Esophagus muscularis mucosa (tissue), 4 donors: ENCODE data around the gene CNTFR. TPM values are rescaled to one million over a fixed set of nuclear protein-coding genes. Genes with fewer than 3 reads are reported as not detected.

Source experiments
- DNase-seq: peaks from one replicate; pipeline ENCODE4 v3.0.0-alpha.2; 2017; ENCODE audit errors: extremely low spot score
- H3K27ac ChIP-seq, 4 donors: fragments of 200-600 bp; sonication (generic); replicated peaks in 1 of 4; 1 replicate in 3 of 4; 2 replicates in 1 of 4; pipeline ENCODE4 v1.5.1; 2016 to 2019; ENCODE audit warnings: mild to moderate bottlenecking in 1 of 4
- H3K27me3 ChIP-seq, 4 donors: fragments of 200-600 bp; sonication (generic); one replicate each; pipeline versions ENCODE4 v1.5.1 to v1.6.0; 2016 to 2019
- H3K36me3 ChIP-seq, 4 donors: fragments of 200-600 bp; sonication (generic); one replicate each; pipeline ENCODE4 v1.5.1; 2016 to 2019
- H3K4me1 ChIP-seq, 4 donors: fragments of 200-600 bp; sonication (generic); one replicate each; pipeline ENCODE4 v1.5.1; 2016 to 2019
- H3K4me3 ChIP-seq, 4 donors: fragments of 200-600 bp; sonication (generic); 1 replicate in 2 of 4; 2 replicates in 2 of 4; pipeline ENCODE4 v1.5.1; 2016 to 2019; ENCODE audit warnings: mild to moderate bottlenecking in 4 of 4, moderate library complexity in 1 of 4
- H3K9me3 ChIP-seq, 4 donors: fragments of 200-600 bp; sonication (generic); 1 replicate in 3 of 4; 2 replicates in 1 of 4; pipeline ENCODE4 v1.5.1; 2016 to 2019
- CTCF ChIP-seq, 3 experiments: fragments of 200-600 bp in 2 of 3; fragments of 450-650 bp in 1 of 3; sonication (generic) in 2 of 3; IDR thresholded peaks; one replicate each; pipeline ENCODE4 v1.5.1; 2017 to 2019; ENCODE audit warnings: antibody characterized with exemption in 3 of 3, mild to moderate bottlenecking in 2 of 3, moderate library complexity in 1 of 3
- EP300 ChIP-seq: sonication (generic); formaldehyde crosslinking; IDR thresholded peaks from one replicate; pipeline ENCODE4 v1.6.1; 2017; ENCODE audit warnings: antibody characterized with exemption
- POLR2A ChIP-seq: fragments of 450-650 bp; IDR thresholded peaks from one replicate; pipeline ENCODE4 v1.6.1; 2017; ENCODE audit warnings: antibody characterized with exemption, moderate library complexity, mild to moderate bottlenecking, low read depth
- POLR2AphosphoS5 ChIP-seq, 2 donors: sonication (generic); formaldehyde crosslinking; IDR thresholded peaks; one replicate each; pipeline ENCODE4 v1.6.1; 2017; ENCODE audit warnings: antibody characterized with exemption in 2 of 2
- WGBS: methylation state at CpG from one replicate; pipeline ENCODE4 v1.1.5; 2018; 5-methylcytosine and 5-hydroxymethylcytosine counted together
- intact Hi-C: fragments of 100-400 bp; cut with DNase I; formaldehyde crosslinking; loops from one replicate; pipeline ENCODE4 v1.15.1; 2023
- total RNA-seq, 4 donors: library from RNA; depleted of rRNA; stranded (reverse); fragments of >200 nt; gene quantifications; one replicate each; pipeline versions ENCODE4 v1.1.0 to v1.2.1, GENCODE V29; 2016

The CNTFR gene
- total RNA-seq, 4 donors from 2014 or later: 1.2 to 3.8 (median 2.7) TPM

- 25% methylated on average over 3 of the region's 23 CpGs for WGBS
- Histone ChIP-seq H3K27me3 (peaks cover 0 to 4% (median 0%) of the 10 kb centered on the region in 4 donors), H3K4me1 (peaks cover 23 to 36% (median 34%) of the 10 kb centered on the region in 4 donors), H3K36me3 (peaks cover 0 to 14% (median 12%) of the 10 kb centered on the region in 4 donors), H3K9me3 (peaks cover 0 to 3% (median 0%) of the 10 kb centered on the region in 4 donors), H3K4me3 (peak overlapping the region; percentile 69 to 92 (median 75)), H3K27ac (peak overlapping the region; percentile 81 to 89 (median 84))
- intact Hi-C loops: no loop called here
- DNase-seq: no peak
- TF ChIP-seq CTCF (IDR thresholded peaks at IDR 0.05) (no peak), POLR2A (no peak), POLR2AphosphoS5 (IDR thresholded peaks at IDR 0.05) (no peak), EP300 (no peak)
Observed at GRCh38 chr9:34636791-34637355, 47.3 kb upstream of the CNTFR start.

- Histone ChIP-seq H3K36me3 (peaks cover 0 to 14% (median 12%) of the 10 kb centered on the region in 4 donors), H3K4me1 (peaks cover 23 to 36% (median 34%) of the 10 kb centered on the region in 4 donors), H3K4me3 (no peak overlapping the region), H3K27me3 (peaks cover 0 to 4% (median under 1%) of the 10 kb centered on the region in 4 donors), H3K9me3 (peaks cover 0 to 3% (median 0%) of the 10 kb centered on the region in 4 donors), H3K27ac (no peak overlapping the region)
- WGBS: 91% methylated on average over 14 of the region's 14 CpGs
- DNase-seq: no peak
- TF ChIP-seq CTCF (IDR thresholded peaks at IDR 0.05): no peak
- TF ChIP-seq POLR2A: no peak
- no peak for TF ChIP-seq POLR2AphosphoS5 (IDR thresholded peaks at IDR 0.05)
- no peak for TF ChIP-seq EP300
- intact Hi-C loops: loop anchor here (2.0 kb wide), 1 partner anchor 21 kb away; no protein-coding TSS in a partner anchor
Observed at GRCh38 chr9:34635556-34635955, 46.0 kb upstream of the CNTFR start.

GRCh38 chr9:34634551-34635248, 45.2 kb upstream of the CNTFR start:
- TF ChIP-seq CTCF (IDR thresholded peaks at IDR 0.05) (no peak), POLR2AphosphoS5 (IDR thresholded peaks at IDR 0.05) (no peak), EP300 (no peak), POLR2A (no peak)
- peaks cover 23 to 36% (median 34%) of the 10 kb centered on the region in 4 donors for H3K4me1 ChIP-seq
- intact Hi-C loops: loop anchor here (2.0 to 5.0 kb wide), 2 partner anchors 20 to 68 kb away; no protein-coding TSS in a partner anchor
- peaks cover 0 to 3% (median 0%) of the 10 kb centered on the region in 4 donors for H3K9me3 ChIP-seq
- no peak overlapping the region for H3K4me3 ChIP-seq
- H3K36me3 ChIP-seq: peaks cover 0 to 14% (median 12%) of the 10 kb centered on the region in 4 donors
- 85% methylated on average over 3 of the region's 3 CpGs for WGBS
- peaks cover 0 to 9% (median 3%) of the 10 kb centered on the region in 4 donors for H3K27me3 ChIP-seq
- no peak overlapping the region for H3K27ac ChIP-seq
- no peak for DNase-seq

GRCh38 chr9:34633851-34634550, 44.5 kb upstream of the CNTFR start:
- TF ChIP-seq POLR2A (no peak), CTCF (IDR thresholded peaks at IDR 0.05) (peak; percentile 82 to 84 (median 84)), EP300 (no peak), POLR2AphosphoS5 (IDR thresholded peaks at IDR 0.05) (peak in 1 of 2 donors; percentile 33)
- no peak overlapping the region for H3K4me3 ChIP-seq
- H3K27ac ChIP-seq: no peak overlapping the region
- peaks cover 23 to 42% (median 40%) of the 10 kb centered on the region in 4 donors for H3K4me1 ChIP-seq
- H3K9me3 ChIP-seq: peaks cover 0 to 3% (median 0%) of the 10 kb centered on the region in 4 donors
- peaks cover 0 to 14% (median 12%) of the 10 kb centered on the region in 4 donors for H3K36me3 ChIP-seq
- DNase-seq: no peak
- intact Hi-C loops: loop anchor here (2.0 to 5.0 kb wide), 2 partner anchors 19 to 68 kb away; no protein-coding TSS in a partner anchor
- WGBS: 17% methylated on average over 3 of the region's 3 CpGs
- H3K27me3 ChIP-seq: peaks cover 0 to 16% (median 6%) of the 10 kb centered on the region in 4 donors
